Right ventricle myocardium superior (tissue), 1 donor: Measurements from ENCODE around the gene ECM1. TPM values are rescaled to one million over a fixed set of nuclear protein-coding genes. Genes with fewer than 3 reads are reported as not detected.

ENCODE experiments used
- microRNA-seq: library from miRNA; unstranded; fragments of <30 nt; microRNA quantifications from one replicate; pipeline ENCODE4 v1.2.0, GENCODE V29; 2020
- total RNA-seq: library from RNA; stranded (reverse); fragmentation: NEBNext Ultra II Directional; extraction: Animal tissue kit (Norgen Biotek cat#: 25700); gene quantifications from one replicate; pipeline ENCODE4 v1.2.1, GENCODE V29; 2021
- donor health status: DM: no; HTN: yes; CAD: no; lungs with severe emphysema.

ECM1 gene
- total RNA-seq, 1 donor from 2014 or later: 16.7 TPM

Small RNA genes lying within 50 kb of the gene (microRNA-seq; reads per million reads assigned to microRNA genes)
- gene MIR4257 (not detected), gene MIR6878 (not detected)

Other genes starting within 250 kb of the ECM1 start
- gene APH1A, start 239.1 kb upstream of the ECM1 start, total RNA-seq: 53.6 TPM
- 8.8 TPM for gene C1orf54, start 235.3 kb upstream of the ECM1 start, total RNA-seq
- gene CIART, start 225.6 kb upstream of the ECM1 start, total RNA-seq: 11.8 TPM
- gene MRPS21, start 214.2 kb upstream of the ECM1 start, total RNA-seq: 71.2 TPM
- 18.0 TPM for gene PRPF3, start 186.6 kb upstream of the ECM1 start, total RNA-seq
- gene RPRD2, start 144.0 kb upstream of the ECM1 start, total RNA-seq: 20.8 TPM
- 28.0 TPM for gene TARS2, start 20.7 kb upstream of the ECM1 start, total RNA-seq
- gene FALEC, start 7.6 kb downstream of the ECM1 start, total RNA-seq: not detected
- 64.4 TPM for gene ADAMTSL4, start 41.3 kb downstream of the ECM1 start, total RNA-seq
- 85.9 TPM for gene MCL1, start 71.5 kb downstream of the ECM1 start, total RNA-seq
- 108 TPM for gene ENSA, start 121.5 kb downstream of the ECM1 start, total RNA-seq
- gene GOLPH3L, start 189.0 kb downstream of the ECM1 start, total RNA-seq: 15.2 TPM
- gene HORMAD1, start 212.8 kb downstream of the ECM1 start, total RNA-seq: not detected